LNCaP clone FGC (cell line): ENCODE results near the gene OSBPL9.

Experiments
- DNase-seq: peaks from one replicate; pipeline ENCODE4 v3.0.0-alpha.2; 2011; ENCODE audit warnings: low read depth
- H3K4me3 ChIP-seq: 2 replicates; pipeline ENCODE4 v1.5.1; 2011; ENCODE audit warnings: mild to moderate bottlenecking, low read depth, low read length, control low read depth
- TF ChIP-seq, protein P1 (sequence below): IDR thresholded peaks from 2 replicates; pipeline ENCODE4 v1.5.1; 2012; ENCODE audit warnings: mild to moderate bottlenecking; ENCODE audit not compliant: control insufficient read depth, insufficient read depth; ENCODE audit errors: extremely low read depth

Gene OSBPL9

GRCh38 chr1:51616903-51617708, at the start of gene OSBPL9:
OSBPL9 (plus strand) TSS chr1:51617092; CDS start chr1:51617111, 19 bp downstream.
- TF ChIP-seq, protein P1, sequence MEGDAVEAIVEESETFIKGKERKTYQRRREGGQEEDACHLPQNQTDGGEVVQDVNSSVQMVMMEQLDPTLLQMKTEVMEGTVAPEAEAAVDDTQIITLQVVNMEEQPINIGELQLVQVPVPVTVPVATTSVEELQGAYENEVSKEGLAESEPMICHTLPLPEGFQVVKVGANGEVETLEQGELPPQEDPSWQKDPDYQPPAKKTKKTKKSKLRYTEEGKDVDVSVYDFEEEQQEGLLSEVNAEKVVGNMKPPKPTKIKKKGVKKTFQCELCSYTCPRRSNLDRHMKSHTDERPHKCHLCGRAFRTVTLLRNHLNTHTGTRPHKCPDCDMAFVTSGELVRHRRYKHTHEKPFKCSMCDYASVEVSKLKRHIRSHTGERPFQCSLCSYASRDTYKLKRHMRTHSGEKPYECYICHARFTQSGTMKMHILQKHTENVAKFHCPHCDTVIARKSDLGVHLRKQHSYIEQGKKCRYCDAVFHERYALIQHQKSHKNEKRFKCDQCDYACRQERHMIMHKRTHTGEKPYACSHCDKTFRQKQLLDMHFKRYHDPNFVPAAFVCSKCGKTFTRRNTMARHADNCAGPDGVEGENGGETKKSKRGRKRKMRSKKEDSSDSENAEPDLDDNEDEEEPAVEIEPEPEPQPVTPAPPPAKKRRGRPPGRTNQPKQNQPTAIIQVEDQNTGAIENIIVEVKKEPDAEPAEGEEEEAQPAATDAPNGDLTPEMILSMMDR = no peak
- peak; percentile 56 for DNase-seq
- peak within 1 kb of the TSS; percentile 94 for H3K4me3 ChIP-seq

- peak; percentile 96 for DNase-seq
- TF ChIP-seq, protein P1 = no peak
- H3K4me3 ChIP-seq = no peak overlapping the region
Measured at GRCh38 chr1:51567653-51568052, 49.2 kb upstream of the OSBPL9 start.

DNA sequence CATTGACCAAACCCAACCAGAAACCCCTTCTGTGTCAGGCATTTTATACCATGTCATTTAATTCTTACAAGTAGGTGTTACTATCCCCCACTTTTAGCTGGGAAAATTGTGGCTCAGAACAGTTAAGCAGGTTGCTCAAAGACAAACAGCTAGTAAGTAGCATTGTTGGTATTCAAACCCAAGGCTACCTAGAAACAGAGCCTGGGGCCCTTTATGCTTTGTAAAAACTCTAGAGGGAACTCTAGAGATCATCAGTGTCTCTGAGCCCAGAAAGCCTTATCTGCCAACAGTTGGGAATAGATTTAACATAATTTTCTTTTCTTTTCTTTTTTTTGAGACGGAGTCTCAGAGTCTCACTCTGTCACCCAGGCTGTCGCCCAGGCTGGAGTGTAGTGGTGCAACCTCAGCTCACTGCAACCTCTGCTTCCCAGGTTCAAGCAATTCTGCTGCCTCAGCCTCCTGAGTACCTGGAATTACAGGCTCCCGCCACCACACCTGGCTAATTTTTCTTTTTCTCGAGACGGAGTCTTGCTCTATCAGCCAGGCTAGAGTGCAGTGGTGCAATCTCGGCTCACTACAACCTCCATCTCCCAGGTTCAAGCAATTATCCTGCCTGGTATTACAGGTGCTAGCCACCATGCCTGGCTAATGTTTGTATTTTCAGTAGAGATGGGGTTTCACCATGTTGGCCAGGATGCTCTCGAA, 48.5 kb upstream of the OSBPL9 start:
- DNase-seq = no peak
- TF ChIP-seq, protein P1 = no peak
- no peak overlapping the region for H3K4me3 ChIP-seq

DNA sequence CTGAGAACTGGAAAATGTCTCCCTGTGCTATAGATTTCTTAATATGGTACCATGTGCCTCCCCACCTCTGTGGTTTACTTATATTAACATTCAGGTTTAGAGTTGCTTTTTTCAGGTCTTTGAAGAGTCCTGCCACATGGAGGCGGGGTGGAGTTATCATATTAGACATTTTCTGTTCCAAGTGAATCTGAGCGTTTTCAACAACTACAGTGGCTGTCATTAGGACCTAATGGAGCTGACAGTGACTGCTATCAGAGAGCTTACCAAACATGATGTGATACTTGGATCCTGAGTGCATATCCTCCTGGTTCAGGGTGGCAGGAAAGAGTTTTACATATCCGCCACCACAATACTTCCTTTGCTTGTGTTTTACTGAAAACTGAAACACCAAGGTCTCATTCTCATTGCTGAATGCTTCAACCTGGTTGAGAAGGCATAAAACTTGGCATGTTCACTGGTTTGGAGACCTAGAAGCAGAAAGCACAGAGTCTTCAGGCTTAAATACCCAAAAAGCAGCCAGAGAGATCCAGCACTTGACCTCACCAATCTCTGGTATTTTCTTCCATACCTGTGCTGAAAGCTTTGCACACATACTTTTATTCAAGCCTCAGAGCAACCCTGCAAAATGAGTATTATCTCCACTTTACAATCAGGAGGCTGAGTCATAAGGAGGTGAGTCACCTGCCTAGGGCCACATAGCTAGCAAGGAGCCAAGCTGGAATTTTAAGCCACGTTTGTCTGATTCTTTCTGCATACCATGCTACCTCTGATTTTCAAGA, 47.4 kb upstream of the OSBPL9 start:
- no peak for DNase-seq
- TF ChIP-seq, protein P1 = peak; percentile 29; the same call in 1 of the 2 replicates
- H3K4me3 ChIP-seq = no peak overlapping the region

- TF ChIP-seq, protein P1 = no peak
Measured at GRCh38 chr1:51570063-51570710, 46.7 kb upstream of the OSBPL9 start.

DNA sequence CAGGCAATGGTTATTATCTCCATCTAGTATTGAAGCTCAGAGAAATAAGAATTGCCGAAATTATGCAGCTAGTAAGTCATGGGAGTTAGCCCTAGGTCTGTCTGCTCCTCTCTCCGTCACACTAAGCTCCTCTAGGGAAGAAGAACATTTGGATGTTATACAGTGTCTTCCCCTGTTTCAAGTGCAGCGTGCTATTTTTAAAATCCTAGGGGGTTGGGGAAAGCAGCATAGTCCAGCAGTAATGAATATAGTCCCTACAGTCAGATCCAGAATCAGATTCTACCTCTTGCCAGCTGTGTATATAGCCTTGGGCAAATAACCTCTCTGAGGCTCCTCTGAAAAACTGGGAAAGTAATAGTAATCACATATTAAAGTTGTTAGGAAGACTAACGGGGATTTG, 44.5 kb upstream of the OSBPL9 start:
- H3K4me3 ChIP-seq = no peak overlapping the region
- no peak for DNase-seq
- TF ChIP-seq, protein P1 = no peak

More at GRCh38 chr1:51570063-51570710, 46.7 kb upstream of the OSBPL9 start:
- DNase-seq = no peak
- no peak overlapping the region for H3K4me3 ChIP-seq
